Fibroblast of lung (primary cell): ENCODE results near the gene ZNF407. TPM values are rescaled to one million over a fixed set of nuclear protein-coding genes. Genes with fewer than 3 reads are reported as not detected.

Experiments used
- DNase-seq, 2 donors: peaks; one replicate each; pipeline versions ENCODE4 v3.0.0 to v3.0.0-alpha.2; 2010; ENCODE audit warnings: low read depth in 2 of 2
- H2AFZ ChIP-seq: 2 replicates; pipeline ENCODE4 v1.5.1; 2012; ENCODE audit warnings: low read length, control low read depth, inconsistent platforms
- H3K27ac ChIP-seq: 2 replicates; pipeline ENCODE4 v1.5.1; 2011; ENCODE audit warnings: low read length, control low read depth; ENCODE audit not compliant: insufficient read depth
- H3K27me3 ChIP-seq: 2 replicates; pipeline ENCODE4 v1.5.1; 2011; ENCODE audit warnings: mild to moderate bottlenecking, low read length; ENCODE audit not compliant: control insufficient read depth, insufficient read depth
- H3K36me3 ChIP-seq: 2 replicates; pipeline ENCODE4 v1.5.1; 2011; ENCODE audit warnings: low read length; ENCODE audit not compliant: control insufficient read depth, insufficient read depth
- H3K4me1 ChIP-seq: 2 replicates; pipeline ENCODE4 v1.5.1; 2011; ENCODE audit warnings: low read length; ENCODE audit not compliant: control insufficient read depth, insufficient read depth; ENCODE audit errors: extremely low read depth
- H3K4me2 ChIP-seq: 2 replicates; pipeline ENCODE4 v1.5.1; 2011; ENCODE audit warnings: low read length, control low read depth; ENCODE audit not compliant: insufficient read depth; ENCODE audit errors: extremely low read depth
- H3K4me3 ChIP-seq, 4 experiments: fragments of 200-600 bp in 1 of 4; sonication (generic) in 1 of 4; replicated peaks in 1 of 4; 2 replicates each; pipeline ENCODE4 v1.5.1; 2011 to 2016; ENCODE audit warnings: low read length in 4 of 4, low read depth in 3 of 4, mild to moderate bottlenecking in 3 of 4, control low read depth in 2 of 4, inconsistent platforms in 1 of 4, mixed read lengths in 1 of 4; ENCODE audit not compliant: insufficient read depth in 1 of 4; ENCODE audit errors: control extremely low read depth in 1 of 4
- H3K79me2 ChIP-seq: 2 replicates; pipeline ENCODE4 v1.5.1; 2012; ENCODE audit warnings: mild to moderate bottlenecking, low read length, inconsistent platforms; ENCODE audit not compliant: control insufficient read depth, insufficient read depth
- H3K9ac ChIP-seq: 2 replicates; pipeline ENCODE4 v1.5.1; 2011; ENCODE audit warnings: mild to moderate bottlenecking, low read length, control low read depth; ENCODE audit not compliant: insufficient read depth
- H3K9me3 ChIP-seq: 2 replicates; pipeline ENCODE4 v1.5.1; 2012; ENCODE audit warnings: low read depth, low read length; ENCODE audit not compliant: control insufficient read depth, insufficient read depth
- H4K20me1 ChIP-seq: 2 replicates; pipeline ENCODE4 v1.5.1; 2011; ENCODE audit warnings: low read length; ENCODE audit not compliant: control insufficient read depth, insufficient read depth; ENCODE audit errors: extremely low read depth
- CTCF ChIP-seq, 2 donors: IDR thresholded peaks in 1 of 2; conservative IDR thresholded peaks in 1 of 2; 1 replicate in 1 of 2; 2 replicates in 1 of 2; pipeline ENCODE4 v1.5.1; 2011 to 2012; ENCODE audit warnings: low read length in 2 of 2, control low read depth in 1 of 2, inconsistent platforms in 1 of 2, low read depth in 1 of 2, mild to moderate bottlenecking in 1 of 2
- EZH2 ChIP-seq: IDR thresholded peaks from 2 replicates; pipeline ENCODE4 v1.5.1; 2012; ENCODE audit warnings: low read length, control low read depth, mild to moderate bottlenecking; ENCODE audit errors: missing control alignments
- polyA plus RNA-seq, 2 donors: library from polyadenylated mRNA; depleted of rRNA in 1 of 2; stranded (reverse) in 1 of 2; unstranded in 1 of 2; fragments of >200 nt; gene quantifications; 2 replicates each; pipeline ENCODE4 v1.2.1, GENCODE V29; 2011 to 2012; ENCODE audit warnings: missing spikeins in 1 of 2
- total RNA-seq: library from RNA; depleted of rRNA; stranded (reverse); fragments of >200 nt; gene quantifications from 2 replicates; pipeline ENCODE4 v1.2.1, GENCODE V29; 2014

ZNF407 gene
- total and polyA plus RNA-seq, 2 donors (not counting 1 experiment from before 2014, with no cell fraction given): 5.1 to 12.6 TPM

DNA sequence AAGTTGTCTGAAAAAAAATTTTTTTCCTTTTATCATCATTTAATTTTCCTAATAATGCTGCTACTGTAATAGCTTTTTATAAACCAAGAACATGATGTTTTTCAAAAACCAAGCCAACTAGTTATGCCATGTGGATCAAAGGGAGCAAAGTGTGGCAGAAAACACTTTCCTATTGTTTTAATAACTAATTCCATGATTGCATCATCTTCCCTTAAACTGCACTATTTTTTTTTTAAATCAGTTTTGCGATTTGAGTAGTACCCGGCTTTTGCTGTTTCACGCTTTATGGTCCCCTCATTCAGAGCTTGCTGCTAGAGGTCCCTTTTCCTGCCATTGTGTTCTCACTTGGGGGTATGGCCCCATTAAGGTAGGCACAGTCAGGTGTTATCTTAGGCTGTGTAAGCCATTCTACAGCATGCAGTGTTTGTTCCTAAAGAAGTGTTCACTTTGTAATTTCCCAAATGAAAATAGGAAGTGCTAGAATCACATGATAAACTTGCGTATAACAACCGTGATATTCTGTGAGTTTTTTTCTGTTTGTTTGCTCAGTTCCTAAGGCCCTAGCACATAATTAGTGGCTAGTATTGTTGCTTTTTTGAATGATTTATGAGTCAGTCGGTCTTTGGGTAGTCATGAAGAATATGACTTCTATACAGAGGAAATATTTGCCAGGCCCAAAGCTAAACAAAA, 385.4 kb downstream of the ZNF407 start:
- H4K20me1 ChIP-seq: no peaks in the 10 kb centered on the region
- no peak overlapping the region for H3K27ac ChIP-seq
- no peak overlapping the region for H3K4me2 ChIP-seq
- no peaks in the 10 kb centered on the region for H3K27me3 ChIP-seq
- no peak for TF ChIP-seq CTCF (conservative IDR thresholded peaks at IDR 0.05 in 1 of 2, IDR thresholded peaks at IDR 0.05 in 1 of 2; ENCODE audit: low read depth in 1 of 2, low read length in 2 of 2)
- no peak for TF ChIP-seq EZH2
- H2AFZ ChIP-seq: no peak overlapping the region
- no peak overlapping the region for H3K9ac ChIP-seq
- no peak for DNase-seq
- no peaks in the 10 kb centered on the region for H3K4me1 ChIP-seq
- no peaks in the 10 kb centered on the region for H3K36me3 ChIP-seq
- H3K4me3 ChIP-seq: no peak overlapping the region
- H3K79me2 ChIP-seq: no peaks in the 10 kb centered on the region
- no peaks in the 10 kb centered on the region for H3K9me3 ChIP-seq

GRCh38 chr18:74989134-74989533, 391.5 kb downstream of the ZNF407 start:
- H3K9ac ChIP-seq: no peak overlapping the region
- H3K79me2 ChIP-seq: no peaks in the 10 kb centered on the region
- H3K4me2 ChIP-seq: no peak overlapping the region
- H4K20me1 ChIP-seq: no peaks in the 10 kb centered on the region
- H3K27me3 ChIP-seq: no peaks in the 10 kb centered on the region
- H3K9me3 ChIP-seq: no peaks in the 10 kb centered on the region
- H3K27ac ChIP-seq: no peak overlapping the region
- TF ChIP-seq CTCF (conservative IDR thresholded peaks at IDR 0.05 in 1 of 2, IDR thresholded peaks at IDR 0.05 in 1 of 2; ENCODE audit: low read depth in 1 of 2, low read length in 2 of 2): no peak
- no peak for TF ChIP-seq EZH2
- no peak for DNase-seq
- no peaks in the 10 kb centered on the region for H3K36me3 ChIP-seq
- H3K4me3 ChIP-seq: no peak overlapping the region
- no peak overlapping the region for H2AFZ ChIP-seq
- no peaks in the 10 kb centered on the region for H3K4me1 ChIP-seq

DNA sequence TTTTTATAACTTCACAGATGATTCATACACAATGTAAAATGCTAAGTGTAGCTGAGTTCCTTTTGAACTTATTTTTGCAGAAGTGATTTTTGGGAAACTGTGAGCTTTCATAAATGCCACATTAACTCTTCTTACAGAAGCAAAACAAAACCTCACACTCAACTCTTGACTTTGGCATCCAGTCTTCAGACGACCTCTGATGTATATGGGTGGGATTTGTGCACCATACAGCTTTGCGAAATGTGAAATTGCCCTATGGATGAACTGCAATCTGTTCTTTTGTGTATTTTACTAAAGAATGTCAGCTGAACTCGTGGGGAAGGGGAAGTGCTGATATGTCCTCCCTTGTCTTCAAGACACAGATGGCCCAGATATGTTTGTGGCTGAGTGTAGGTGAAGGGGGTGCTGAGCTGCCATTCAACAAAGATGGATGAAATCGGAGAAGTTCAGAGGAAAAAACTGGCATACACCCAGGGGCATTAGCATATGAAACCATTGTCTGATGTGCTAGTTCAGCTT, 393.0 kb downstream of the ZNF407 start:
- H3K9me3 ChIP-seq: no peaks in the 10 kb centered on the region
- H4K20me1 ChIP-seq: no peaks in the 10 kb centered on the region

More for the DNA sequence above, 393.0 kb downstream of the ZNF407 start:
- Histone ChIP-seq H3K4me3 (no peak overlapping the region), H3K4me1 (peaks cover 2% of the 10 kb centered on the region), H3K27ac (no peak overlapping the region), H3K4me2 (no peak overlapping the region), H3K36me3 (no peaks in the 10 kb centered on the region), H2AFZ (no peak overlapping the region), H3K79me2 (no peaks in the 10 kb centered on the region), H3K9ac (no peak overlapping the region), H3K27me3 (no peaks in the 10 kb centered on the region)
- no peak for TF ChIP-seq EZH2
- no peak for TF ChIP-seq CTCF (conservative IDR thresholded peaks at IDR 0.05 in 1 of 2, IDR thresholded peaks at IDR 0.05 in 1 of 2; ENCODE audit: low read depth in 1 of 2, low read length in 2 of 2)
- DNase-seq: peak; percentile 50
